ENCODE measurements around the gene GCG.

Gene GCG

GRCh38 chr2:162127422-162127821 is 24.6 kb downstream of the GCG start:
- in situ Hi-C loops (cut with HindIII; ENCODE audit: low pct_unique_long_range_greater_than_20kb, low sequenced_read_pairs): no loop called here
- DNase-seq (ENCODE audit: low read depth in 1 of 2, low spot score in 1 of 2): no peak
- no peak for TF ChIP-seq JUND (IDR thresholded peaks at IDR 0.05; ENCODE audit: low read depth)

- TF ChIP-seq JUND (IDR thresholded peaks at IDR 0.05; ENCODE audit: low read depth): no peak
- in situ Hi-C loops (cut with HindIII; ENCODE audit: low pct_unique_long_range_greater_than_20kb, low sequenced_read_pairs): no loop called here
- DNase-seq (ENCODE audit: low read depth in 1 of 2, low spot score in 1 of 2): no peak
Observed at GRCh38 chr2:162126527-162126926, 25.5 kb downstream of the GCG start.

GRCh38 chr2:162126111-162126519 is 25.9 kb downstream of the GCG start:
- in situ Hi-C loops (cut with HindIII; ENCODE audit: low pct_unique_long_range_greater_than_20kb, low sequenced_read_pairs): no loop called here
- TF ChIP-seq JUND (IDR thresholded peaks at IDR 0.05; ENCODE audit: low read depth): no peak
- no peak for DNase-seq (ENCODE audit: low read depth in 1 of 2, low spot score in 1 of 2)

- in situ Hi-C loops (cut with HindIII; ENCODE audit: low pct_unique_long_range_greater_than_20kb, low sequenced_read_pairs): no loop called here
- DNase-seq (ENCODE audit: low read depth in 1 of 2, low spot score in 1 of 2): no peak
- TF ChIP-seq JUND (IDR thresholded peaks at IDR 0.05; ENCODE audit: low read depth): no peak
Observed at GRCh38 chr2:162125138-162125537, 26.9 kb downstream of the GCG start.

- in situ Hi-C loops (cut with HindIII; ENCODE audit: low pct_unique_long_range_greater_than_20kb, low sequenced_read_pairs): no loop called here
- no peak for TF ChIP-seq JUND (IDR thresholded peaks at IDR 0.05; ENCODE audit: low read depth)
- DNase-seq (ENCODE audit: low read depth in 1 of 2, low spot score in 1 of 2): peak; percentile 26 to 70
Observed at GRCh38 chr2:162123806-162124758, 28.0 kb downstream of the GCG start.

GRCh38 chr2:162118166-162119031 is 33.6 kb downstream of the GCG start:
- DNase-seq (ENCODE audit: low read depth in 1 of 2, low spot score in 1 of 2): peak in 1 of 2 experiments; percentile 15
- in situ Hi-C loops (cut with HindIII; ENCODE audit: low pct_unique_long_range_greater_than_20kb, low sequenced_read_pairs): no loop called here
- no peak for TF ChIP-seq JUND (IDR thresholded peaks at IDR 0.05; ENCODE audit: low read depth)

GRCh38 chr2:162116352-162116751 is 35.7 kb downstream of the GCG start:
- no peak for TF ChIP-seq JUND (IDR thresholded peaks at IDR 0.05; ENCODE audit: low read depth)
- in situ Hi-C loops (cut with HindIII; ENCODE audit: low pct_unique_long_range_greater_than_20kb, low sequenced_read_pairs): no loop called here
- DNase-seq (ENCODE audit: low read depth in 1 of 2, low spot score in 1 of 2): no peak

GRCh38 chr2:162115076-162115475 is 37.0 kb downstream of the GCG start:
- DNase-seq (ENCODE audit: low read depth in 1 of 2, low spot score in 1 of 2): no peak
- in situ Hi-C loops (cut with HindIII; ENCODE audit: low pct_unique_long_range_greater_than_20kb, low sequenced_read_pairs): no loop called here
- TF ChIP-seq JUND (IDR thresholded peaks at IDR 0.05; ENCODE audit: low read depth): no peak

GRCh38 chr2:162114271-162114670 is 37.8 kb downstream of the GCG start:
- no peak for DNase-seq (ENCODE audit: low read depth in 1 of 2, low spot score in 1 of 2)
- in situ Hi-C loops (cut with HindIII; ENCODE audit: low pct_unique_long_range_greater_than_20kb, low sequenced_read_pairs): no loop called here
- TF ChIP-seq JUND (IDR thresholded peaks at IDR 0.05; ENCODE audit: low read depth): no peak

- DNase-seq (ENCODE audit: low read depth in 1 of 2, low spot score in 1 of 2): no peak
- in situ Hi-C loops (cut with HindIII; ENCODE audit: low pct_unique_long_range_greater_than_20kb, low sequenced_read_pairs): no loop called here
- TF ChIP-seq JUND (IDR thresholded peaks at IDR 0.05; ENCODE audit: low read depth): no peak
Observed at GRCh38 chr2:162113776-162114168, 38.3 kb downstream of the GCG start.

- TF ChIP-seq JUND (IDR thresholded peaks at IDR 0.05; ENCODE audit: low read depth): no peak
- in situ Hi-C loops (cut with HindIII; ENCODE audit: low pct_unique_long_range_greater_than_20kb, low sequenced_read_pairs): no loop called here
- DNase-seq (ENCODE audit: low read depth in 1 of 2, low spot score in 1 of 2): no peak
Observed at GRCh38 chr2:162113088-162113775, 38.8 kb downstream of the GCG start.
